ENCODE results near the gene DNAJC8. TPM values are rescaled to one million over a fixed set of nuclear protein-coding genes. Genes with fewer than 3 reads are reported as not detected.

The DNAJC8 gene
- total and polyA plus RNA-seq, 7 experiments from 2014 or later: 54.2 to 174 (median 74.9) TPM

DNA sequence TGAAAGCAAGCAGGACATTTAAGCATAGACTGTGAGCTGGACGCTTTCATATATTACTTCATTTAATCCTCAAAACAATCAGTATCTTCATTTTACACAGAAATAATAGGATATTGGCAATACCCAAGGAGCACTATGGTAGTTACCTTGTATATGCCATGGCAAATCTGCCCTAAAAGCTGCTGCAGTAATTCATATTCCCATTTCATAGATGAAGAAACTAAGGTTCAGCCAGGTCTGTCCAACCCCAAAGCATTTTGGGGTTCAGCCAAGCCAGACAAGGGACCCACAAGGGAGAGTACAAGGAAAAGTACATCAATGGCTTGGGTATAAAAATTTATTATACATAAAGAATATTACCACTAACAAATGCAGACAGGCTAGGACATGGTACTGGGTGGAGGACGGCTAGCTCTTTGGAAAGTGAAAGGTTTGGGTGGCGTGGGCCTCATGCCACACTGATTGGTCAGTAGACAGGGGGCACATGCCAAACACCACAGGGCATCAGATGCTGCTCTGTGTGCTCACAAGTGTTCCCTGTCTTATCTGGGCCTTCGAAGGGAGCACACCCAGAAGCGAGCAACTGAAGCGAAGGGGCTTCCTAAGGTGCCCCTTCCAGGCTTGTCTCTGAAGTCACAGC, 32.5 kb downstream of the DNAJC8 start:
- peak overlapping the region in 9 of 10 donors; percentile 49 to 86 (median 58) for H3K4me3 Mint-ChIP-seq
- Histone ChIP-seq H3K9me3 (ENCODE audit: control insufficient read depth in 2 of 3, low read length in 3 of 3) (peaks cover 0 to 7% (median 0%) of the 10 kb centered on the region in 3 experiments), H3K27ac (ENCODE audit: low read depth, low read length) (no peak overlapping the region), H3K36me3 (ENCODE audit: control insufficient read depth in 2 of 3, insufficient read depth in 3 of 3, low read length in 3 of 3) (peaks cover 10 to 65% (median 16%) of the 10 kb centered on the region in 3 experiments), H3K4me3 (ENCODE audit: low read length) (no peak overlapping the region), H3K27me3 (ENCODE audit: control insufficient read depth in 2 of 2, insufficient read depth in 2 of 2, low read length in 2 of 2) (no peaks in the 10 kb centered on the region), H3K4me1 (ENCODE audit: control insufficient read depth in 2 of 2, insufficient read depth in 2 of 2, low read length in 2 of 2) (peaks cover 23 to 33% of the 10 kb centered on the region in 2 donors)
- intact Hi-C loops (cut with micrococcal nuclease): loop anchor here in 1 of 2 donors (1.0 kb wide), 1 partner anchor 112 kb away; the partner anchor contains the start of gene EYA3
- no peak for DNase-seq
- H3K27ac Mint-ChIP-seq: peak overlapping the region; percentile 53 to 89 (median 76)
- H3K9me3 Mint-ChIP-seq: peaks cover 0 to 11% (median 5%) of the 10 kb centered on the region in 11 donors
- ChIA-PET CTCF (interaction anchor here (1.4 to 2.0 kb wide), 2 partner anchors 8 to 109 kb away, joined by 4 read pairs; no protein-coding TSS in a partner anchor), POLR2A (no interaction called here)
- peaks cover 24 to 51% (median 43%) of the 10 kb centered on the region in 7 donors for H3K4me1 Mint-ChIP-seq
- H3K36me3 Mint-ChIP-seq: peaks cover 25 to 66% (median 53%) of the 10 kb centered on the region in 5 donors
- ATAC-seq: no peak
- no peaks in the 10 kb centered on the region for H3K27me3 Mint-ChIP-seq

DNA sequence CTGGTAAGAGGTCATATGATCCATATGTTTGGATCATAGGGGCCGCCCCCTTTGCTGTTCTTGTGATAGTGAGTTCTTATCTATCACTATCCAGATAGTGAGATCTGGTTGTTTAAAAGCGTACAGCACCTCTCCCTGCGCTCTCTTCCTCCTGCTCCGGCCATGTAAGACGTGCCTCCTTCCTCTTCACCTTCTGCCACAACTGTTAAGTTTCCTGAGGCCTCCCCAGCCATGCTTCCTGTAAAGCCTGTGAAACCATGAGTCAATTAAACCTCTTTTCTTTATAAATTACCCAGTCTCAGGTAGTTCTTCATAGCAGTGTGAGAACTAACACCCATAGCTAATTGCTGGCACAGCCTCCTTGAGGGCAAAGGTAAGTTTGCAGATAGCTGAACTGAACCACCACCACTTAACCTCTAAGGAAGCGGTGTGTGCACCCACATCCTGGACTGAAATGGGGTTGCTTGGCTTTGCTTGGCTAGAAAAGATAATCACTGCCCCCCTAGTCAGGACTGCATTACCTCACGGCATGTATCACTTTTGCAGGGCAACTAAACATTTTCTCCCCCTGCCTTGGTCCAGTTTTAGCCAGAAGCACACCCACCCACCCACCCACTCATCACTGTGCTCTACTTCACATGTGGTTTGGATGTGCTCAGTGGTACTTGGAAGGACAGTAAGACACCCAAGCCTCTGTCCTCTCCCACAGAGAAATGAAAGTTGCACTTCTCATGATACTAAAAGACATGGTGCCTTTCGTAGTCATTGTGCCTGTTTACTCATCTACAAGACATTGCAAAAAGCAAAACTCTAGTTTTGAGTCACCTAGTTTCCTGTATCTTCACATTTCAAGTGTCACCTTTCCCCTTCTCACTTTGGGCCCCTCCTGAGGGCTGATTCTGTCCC, 33.2 kb downstream of the DNAJC8 start:
- Mint-ChIP-seq H3K4me1 (peaks cover 24 to 51% (median 43%) of the 10 kb centered on the region in 7 donors), H3K36me3 (peaks cover 25 to 66% (median 48%) of the 10 kb centered on the region in 5 donors)

DNA sequence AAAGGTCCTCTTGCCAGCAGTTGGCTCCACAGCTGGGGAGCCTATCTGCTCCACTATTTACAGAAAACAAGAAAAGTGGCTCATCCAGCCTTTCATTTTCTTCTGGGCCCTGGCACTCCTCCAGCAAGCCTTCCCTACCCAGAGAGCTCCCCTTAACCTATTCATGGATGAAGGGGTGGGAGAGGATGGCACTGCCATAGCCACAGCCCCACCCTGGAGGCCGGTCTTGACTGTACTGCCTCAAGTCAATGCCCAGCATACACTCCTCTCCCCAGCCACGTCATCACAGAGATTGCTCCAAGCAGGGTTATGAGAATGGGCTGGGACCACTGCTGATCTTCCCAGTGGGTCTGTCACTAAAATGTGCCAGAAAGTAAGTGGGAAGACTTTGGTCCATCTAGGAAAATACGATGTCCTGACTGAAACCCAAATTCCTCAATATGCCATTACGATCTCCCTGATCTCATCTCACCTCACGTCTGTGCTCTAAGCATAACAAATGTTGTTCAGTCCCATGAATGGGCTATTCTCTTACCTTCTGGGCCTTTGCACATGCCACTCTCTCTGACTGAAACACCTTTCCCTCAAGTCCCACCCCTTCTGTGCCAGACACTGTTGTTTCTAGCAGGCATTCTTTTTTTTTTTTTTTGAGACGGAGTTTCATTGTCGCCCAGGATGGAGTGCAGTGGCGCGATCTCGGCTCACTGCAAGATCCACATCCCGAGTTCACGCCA, 35.0 kb downstream of the DNAJC8 start:
- Mint-ChIP-seq H3K4me1 (peaks cover 24 to 50% (median 43%) of the 10 kb centered on the region in 7 donors), H3K27ac (peak overlapping the region in 2 of 9 donors; percentile 65 to 73), H3K36me3 (peaks cover 16 to 62% (median 42%) of the 10 kb centered on the region in 5 donors), H3K9me3 (peaks cover 0 to 11% (median 5%) of the 10 kb centered on the region in 11 donors), H3K4me3 (peak overlapping the region in 2 of 10 donors; percentile 11 to 61), H3K27me3 (no peaks in the 10 kb centered on the region)
- DNase-seq (no peak), ATAC-seq (no peak)
- CTCF ChIA-PET: interaction anchor here (1.0 to 2.0 kb wide), 2 partner anchors 11 kb away, joined by 3 to 4 read pairs; no protein-coding TSS in a partner anchor
- POLR2A ChIA-PET: no interaction called here
- Histone ChIP-seq H3K4me1 (ENCODE audit: control insufficient read depth in 2 of 2, insufficient read depth in 2 of 2, low read length in 2 of 2) (peaks cover 23 to 38% of the 10 kb centered on the region in 2 donors), H3K36me3 (ENCODE audit: control insufficient read depth in 2 of 3, insufficient read depth in 3 of 3, low read length in 3 of 3) (peaks cover 0 to 40% (median 0%) of the 10 kb centered on the region in 3 experiments), H3K4me3 (ENCODE audit: low read length) (no peak overlapping the region), H3K27me3 (ENCODE audit: control insufficient read depth in 2 of 2, insufficient read depth in 2 of 2, low read length in 2 of 2) (no peaks in the 10 kb centered on the region), H3K27ac (ENCODE audit: low read depth, low read length) (no peak overlapping the region), H3K9me3 (ENCODE audit: control insufficient read depth in 2 of 3, low read length in 3 of 3) (peaks cover 0 to 7% (median 0%) of the 10 kb centered on the region in 3 experiments)
- intact Hi-C loops (cut with micrococcal nuclease): no loop called here

More for the DNA sequence above, 33.2 kb downstream of the DNAJC8 start:
- Histone ChIP-seq H3K27ac (ENCODE audit: low read depth, low read length) (no peak overlapping the region), H3K9me3 (ENCODE audit: control insufficient read depth in 2 of 3, low read length in 3 of 3) (peaks cover 0 to 7% (median 0%) of the 10 kb centered on the region in 3 experiments), H3K27me3 (ENCODE audit: control insufficient read depth in 2 of 2, insufficient read depth in 2 of 2, low read length in 2 of 2) (no peaks in the 10 kb centered on the region), H3K4me3 (ENCODE audit: low read length) (peak overlapping the region; percentile 8), H3K36me3 (ENCODE audit: control insufficient read depth in 2 of 3, insufficient read depth in 3 of 3, low read length in 3 of 3) (peaks cover 8 to 57% (median 8%) of the 10 kb centered on the region in 3 experiments), H3K4me1 (ENCODE audit: control insufficient read depth in 2 of 2, insufficient read depth in 2 of 2, low read length in 2 of 2) (peaks cover 23 to 35% of the 10 kb centered on the region in 2 donors)
- ChIA-PET POLR2A (interaction anchor here (0.6 to 0.7 kb wide), 2 partner anchors 27 to 207 kb away, joined by 3 to 5 read pairs; no protein-coding TSS in a partner anchor), CTCF (interaction anchor here (1.4 to 2.0 kb wide), 2 partner anchors 9 to 108 kb away, joined by 4 read pairs; no protein-coding TSS in a partner anchor)
- ATAC-seq: peak; percentile 91
- DNase-seq: peak in 8 of 9 donors; percentile 26 to 73 (median 68)
- H3K4me3 Mint-ChIP-seq: peak overlapping the region; percentile 54 to 86 (median 71)
- H3K27ac Mint-ChIP-seq: peak overlapping the region; percentile 65 to 92 (median 80)
- H3K9me3 Mint-ChIP-seq: peaks cover 0 to 11% (median 5%) of the 10 kb centered on the region in 11 donors
- no peaks in the 10 kb centered on the region for H3K27me3 Mint-ChIP-seq
- intact Hi-C loops (cut with micrococcal nuclease): loop anchor here in 1 of 2 donors (1.0 kb wide), 2 partner anchors 30 to 111 kb away; partner anchors contain the start of gene EYA3

DNA sequence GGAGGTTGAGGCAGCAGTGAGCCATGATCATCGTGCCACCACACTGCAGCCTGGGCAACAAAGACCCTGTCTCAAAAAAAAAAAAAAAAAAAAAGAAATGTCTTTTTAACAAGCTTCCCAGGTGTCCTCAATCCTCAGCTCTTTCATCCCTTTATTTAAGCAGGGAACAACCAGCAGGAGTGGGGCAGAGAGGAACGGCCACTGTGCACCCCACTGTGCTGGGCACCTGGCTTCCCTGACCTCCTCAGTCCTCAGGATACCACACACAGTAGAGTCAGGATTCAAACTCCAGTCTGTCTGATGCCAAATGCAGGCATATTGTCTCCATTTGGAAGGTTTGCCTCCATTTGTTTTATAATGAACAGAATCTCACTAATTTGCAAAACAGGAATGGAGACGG, 36.5 kb downstream of the DNAJC8 start:
- peaks cover 0 to 29% (median 0%) of the 10 kb centered on the region in 3 experiments for H3K36me3 ChIP-seq (ENCODE audit: control insufficient read depth in 2 of 3, insufficient read depth in 3 of 3, low read length in 3 of 3)
- Mint-ChIP-seq H3K36me3 (peaks cover 16 to 57% (median 41%) of the 10 kb centered on the region in 5 donors), H3K27ac (no peak overlapping the region), H3K9me3 (peaks cover 0 to 11% (median 5%) of the 10 kb centered on the region in 11 donors), H3K4me3 (no peak overlapping the region), H3K4me1 (peaks cover 24 to 49% (median 43%) of the 10 kb centered on the region in 7 donors), H3K27me3 (peaks cover 0 to under 1% (median 0%) of the 10 kb centered on the region in 5 donors)
- peaks cover 23 to 38% of the 10 kb centered on the region in 2 donors for H3K4me1 ChIP-seq (ENCODE audit: control insufficient read depth in 2 of 2, insufficient read depth in 2 of 2, low read length in 2 of 2)
- peaks cover 0 to 7% (median 0%) of the 10 kb centered on the region in 3 experiments for H3K9me3 ChIP-seq (ENCODE audit: control insufficient read depth in 2 of 3, low read length in 3 of 3)
- H3K27me3 ChIP-seq (ENCODE audit: control insufficient read depth in 2 of 2, insufficient read depth in 2 of 2, low read length in 2 of 2): no peaks in the 10 kb centered on the region
- no peak overlapping the region for H3K4me3 ChIP-seq (ENCODE audit: low read length)
- POLR2A ChIA-PET: interaction anchor here (0.6 to 0.7 kb wide), 2 partner anchors 34 to 385 kb away, joined by 3 to 4 read pairs; no protein-coding TSS in a partner anchor
- intact Hi-C loops (cut with micrococcal nuclease): no loop called here
- H3K27ac ChIP-seq (ENCODE audit: low read depth, low read length): no peak overlapping the region
- DNase-seq (no peak), ATAC-seq (no peak)
- CTCF ChIA-PET: interaction anchor here (1.0 kb wide), 1 partner anchor 9 kb away, joined by 4 read pairs; no protein-coding TSS in a partner anchor

DNA sequence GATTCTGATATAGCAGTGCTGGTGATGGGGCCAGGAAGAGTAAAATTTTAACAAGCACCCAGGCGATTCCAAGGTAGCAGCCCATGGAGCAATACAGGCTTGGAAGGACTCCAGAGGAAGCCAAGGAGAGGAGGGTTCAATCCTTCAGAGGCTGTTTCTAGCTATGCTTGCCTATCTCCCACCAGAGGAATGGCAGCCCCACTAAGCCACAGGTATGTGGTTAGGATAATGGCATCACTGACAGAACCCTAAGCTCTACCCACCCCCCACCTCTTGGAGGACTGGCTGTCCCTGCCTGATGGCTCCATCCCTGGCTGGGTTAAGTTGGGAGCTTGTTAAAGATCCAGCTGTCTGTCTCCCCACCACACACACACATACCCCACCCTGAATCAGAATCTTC, 37.0 kb downstream of the DNAJC8 start:
- POLR2A ChIA-PET: interaction anchor here (0.6 kb wide), 1 partner anchor 34 kb away, joined by 3 read pairs; no protein-coding TSS in a partner anchor
- peaks cover 0 to 7% (median 0%) of the 10 kb centered on the region in 3 experiments for H3K9me3 ChIP-seq (ENCODE audit: control insufficient read depth in 2 of 3, low read length in 3 of 3)
- no peak overlapping the region for H3K4me3 ChIP-seq (ENCODE audit: low read length)

More for the DNA sequence above, 37.0 kb downstream of the DNAJC8 start:
- Mint-ChIP-seq H3K27me3 (peaks cover 0 to 6% (median 0%) of the 10 kb centered on the region in 5 donors), H3K4me1 (peaks cover 26 to 44% (median 38%) of the 10 kb centered on the region in 7 donors), H3K36me3 (peaks cover 16 to 52% (median 36%) of the 10 kb centered on the region in 5 donors), H3K4me3 (no peak overlapping the region), H3K27ac (no peak overlapping the region), H3K9me3 (peaks cover 0 to 11% (median 5%) of the 10 kb centered on the region in 11 donors)
- Histone ChIP-seq H3K27ac (ENCODE audit: low read depth, low read length) (no peak overlapping the region), H3K27me3 (ENCODE audit: control insufficient read depth in 2 of 2, insufficient read depth in 2 of 2, low read length in 2 of 2) (no peaks in the 10 kb centered on the region), H3K36me3 (ENCODE audit: control insufficient read depth in 2 of 3, insufficient read depth in 3 of 3, low read length in 3 of 3) (peaks cover 0 to 23% (median 0%) of the 10 kb centered on the region in 3 experiments), H3K4me1 (ENCODE audit: control insufficient read depth in 2 of 2, insufficient read depth in 2 of 2, low read length in 2 of 2) (peaks cover 23 to 36% of the 10 kb centered on the region in 2 donors)
- CTCF ChIA-PET: interaction anchor here (1.0 kb wide), 1 partner anchor 9 kb away, joined by 4 read pairs; no protein-coding TSS in a partner anchor
- no peak for DNase-seq
- ATAC-seq: no peak
- intact Hi-C loops (cut with micrococcal nuclease): no loop called here

Data from naive thymus-derived CD4-positive, alpha-beta T cell (primary cell).